Measurements from ENCODE around the gene KRT27.

The KRT27 gene

GRCh38 chr17:40810494-40810893, 28.1 kb upstream of the KRT27 start:
- Histone ChIP-seq H3K4me1 (ENCODE audit: control insufficient read depth in 2 of 2, insufficient read depth in 2 of 2, low read length in 2 of 2) (no peaks in the 10 kb centered on the region), H3K27ac (ENCODE audit: low read depth in 2 of 2, low read length in 2 of 2) (no peak overlapping the region), H3K9me3 (ENCODE audit: control insufficient read depth in 2 of 2, low read length in 2 of 2) (no peaks in the 10 kb centered on the region), H3K36me3 (ENCODE audit: control insufficient read depth in 2 of 2, insufficient read depth in 2 of 2, low read length in 2 of 2) (no peaks in the 10 kb centered on the region), H3K4me3 (ENCODE audit: low read length in 2 of 2) (no peak overlapping the region), H3K9ac (ENCODE audit: low read depth in 1 of 2, low read length in 2 of 2) (no peak overlapping the region), H3K27me3 (ENCODE audit: control insufficient read depth in 2 of 2, insufficient read depth in 2 of 2, low read length in 2 of 2) (peaks cover 28 to 31% of the 10 kb centered on the region in 2 donors)

GRCh38 chr17:40809721-40810421, 27.5 kb upstream of the KRT27 start:
- no peak overlapping the region for H3K4me3 ChIP-seq (ENCODE audit: low read length in 2 of 2)
- H3K9me3 ChIP-seq (ENCODE audit: control insufficient read depth in 2 of 2, low read length in 2 of 2) = no peaks in the 10 kb centered on the region
- H3K27ac ChIP-seq (ENCODE audit: low read depth in 2 of 2, low read length in 2 of 2) = no peak overlapping the region
- peaks cover 28 to 36% of the 10 kb centered on the region in 2 donors for H3K27me3 ChIP-seq (ENCODE audit: control insufficient read depth in 2 of 2, insufficient read depth in 2 of 2, low read length in 2 of 2)
- no peaks in the 10 kb centered on the region for H3K36me3 ChIP-seq (ENCODE audit: control insufficient read depth in 2 of 2, insufficient read depth in 2 of 2, low read length in 2 of 2)
- no peak overlapping the region for H3K9ac ChIP-seq (ENCODE audit: low read depth in 1 of 2, low read length in 2 of 2)
- H3K4me1 ChIP-seq (ENCODE audit: control insufficient read depth in 2 of 2, insufficient read depth in 2 of 2, low read length in 2 of 2) = no peaks in the 10 kb centered on the region

- no peaks in the 10 kb centered on the region for H3K9me3 ChIP-seq (ENCODE audit: control insufficient read depth in 2 of 2, low read length in 2 of 2)
- H3K9ac ChIP-seq (ENCODE audit: low read depth in 1 of 2, low read length in 2 of 2) = no peak overlapping the region
- H3K36me3 ChIP-seq (ENCODE audit: control insufficient read depth in 2 of 2, insufficient read depth in 2 of 2, low read length in 2 of 2) = no peaks in the 10 kb centered on the region
- H3K27me3 ChIP-seq (ENCODE audit: control insufficient read depth in 2 of 2, insufficient read depth in 2 of 2, low read length in 2 of 2) = peaks cover 17 to 30% of the 10 kb centered on the region in 2 donors
- H3K4me1 ChIP-seq (ENCODE audit: control insufficient read depth in 2 of 2, insufficient read depth in 2 of 2, low read length in 2 of 2) = no peaks in the 10 kb centered on the region
- H3K4me3 ChIP-seq (ENCODE audit: low read length in 2 of 2) = no peak overlapping the region
- H3K27ac ChIP-seq (ENCODE audit: low read depth in 2 of 2, low read length in 2 of 2) = no peak overlapping the region
Measured at GRCh38 chr17:40806131-40806530, 23.8 kb upstream of the KRT27 start.

GRCh38 chr17:40803617-40804082, 21.3 kb upstream of the KRT27 start:
- no peaks in the 10 kb centered on the region for H3K4me1 ChIP-seq (ENCODE audit: control insufficient read depth in 2 of 2, insufficient read depth in 2 of 2, low read length in 2 of 2)
- H3K27ac ChIP-seq (ENCODE audit: low read depth in 2 of 2, low read length in 2 of 2) = no peak overlapping the region
- H3K4me3 ChIP-seq (ENCODE audit: low read length in 2 of 2) = no peak overlapping the region
- H3K9ac ChIP-seq (ENCODE audit: low read depth in 1 of 2, low read length in 2 of 2) = no peak overlapping the region
- H3K9me3 ChIP-seq (ENCODE audit: control insufficient read depth in 2 of 2, low read length in 2 of 2) = no peaks in the 10 kb centered on the region
- H3K36me3 ChIP-seq (ENCODE audit: control insufficient read depth in 2 of 2, insufficient read depth in 2 of 2, low read length in 2 of 2) = no peaks in the 10 kb centered on the region
- peaks cover 18 to 21% of the 10 kb centered on the region in 2 donors for H3K27me3 ChIP-seq (ENCODE audit: control insufficient read depth in 2 of 2, insufficient read depth in 2 of 2, low read length in 2 of 2)

GRCh38 chr17:40801157-40801556, 18.8 kb upstream of the KRT27 start:
- Histone ChIP-seq H3K36me3 (ENCODE audit: control insufficient read depth in 2 of 2, insufficient read depth in 2 of 2, low read length in 2 of 2) (no peaks in the 10 kb centered on the region), H3K4me1 (ENCODE audit: control insufficient read depth in 2 of 2, insufficient read depth in 2 of 2, low read length in 2 of 2) (no peaks in the 10 kb centered on the region), H3K27ac (ENCODE audit: low read depth in 2 of 2, low read length in 2 of 2) (no peak overlapping the region), H3K27me3 (ENCODE audit: control insufficient read depth in 2 of 2, insufficient read depth in 2 of 2, low read length in 2 of 2) (peaks cover 13 to 24% of the 10 kb centered on the region in 2 donors), H3K4me3 (ENCODE audit: low read length in 2 of 2) (no peak overlapping the region), H3K9ac (ENCODE audit: low read depth in 1 of 2, low read length in 2 of 2) (no peak overlapping the region), H3K9me3 (ENCODE audit: control insufficient read depth in 2 of 2, low read length in 2 of 2) (no peaks in the 10 kb centered on the region)

- H3K9me3 ChIP-seq (ENCODE audit: control insufficient read depth in 2 of 2, low read length in 2 of 2) = no peaks in the 10 kb centered on the region
- no peaks in the 10 kb centered on the region for H3K36me3 ChIP-seq (ENCODE audit: control insufficient read depth in 2 of 2, insufficient read depth in 2 of 2, low read length in 2 of 2)
- peaks cover 10 to 24% of the 10 kb centered on the region in 2 donors for H3K27me3 ChIP-seq (ENCODE audit: control insufficient read depth in 2 of 2, insufficient read depth in 2 of 2, low read length in 2 of 2)
- H3K9ac ChIP-seq (ENCODE audit: low read depth in 1 of 2, low read length in 2 of 2) = no peak overlapping the region
- no peak overlapping the region for H3K27ac ChIP-seq (ENCODE audit: low read depth in 2 of 2, low read length in 2 of 2)
- H3K4me1 ChIP-seq (ENCODE audit: control insufficient read depth in 2 of 2, insufficient read depth in 2 of 2, low read length in 2 of 2) = no peaks in the 10 kb centered on the region
- no peak overlapping the region for H3K4me3 ChIP-seq (ENCODE audit: low read length in 2 of 2)
Measured at GRCh38 chr17:40800381-40800780, 18.0 kb upstream of the KRT27 start.

GRCh38 chr17:40799859-40800258, 17.5 kb upstream of the KRT27 start, which contains the start of gene KRT28:
Gene KRT28 (minus strand): TSS chr17:40799959. CDS start chr17:40799893, 66 bp downstream.
- Histone ChIP-seq H3K9me3 (ENCODE audit: control insufficient read depth in 2 of 2, low read length in 2 of 2) (no peaks in the 10 kb centered on the region), H3K4me3 (ENCODE audit: low read length in 2 of 2) (no peak within 1 kb of the TSS), H3K27ac (ENCODE audit: low read depth in 2 of 2, low read length in 2 of 2) (no peak within 1 kb of the TSS), H3K9ac (ENCODE audit: low read depth in 1 of 2, low read length in 2 of 2) (no peak within 1 kb of the TSS), H3K36me3 (ENCODE audit: control insufficient read depth in 2 of 2, insufficient read depth in 2 of 2, low read length in 2 of 2) (no peaks in the 10 kb centered on the region), H3K4me1 (ENCODE audit: control insufficient read depth in 2 of 2, insufficient read depth in 2 of 2, low read length in 2 of 2) (no peaks in the 10 kb centered on the region), H3K27me3 (ENCODE audit: control insufficient read depth in 2 of 2, insufficient read depth in 2 of 2, low read length in 2 of 2) (peaks cover 5 to 24% of the 10 kb centered on the region in 2 donors)

GRCh38 chr17:40796846-40797245, 14.5 kb upstream of the KRT27 start:
- H3K4me3 ChIP-seq (ENCODE audit: low read length in 2 of 2) = no peak overlapping the region
- H3K27ac ChIP-seq (ENCODE audit: low read depth in 2 of 2, low read length in 2 of 2) = no peak overlapping the region
- H3K9ac ChIP-seq (ENCODE audit: low read depth in 1 of 2, low read length in 2 of 2) = no peak overlapping the region
- H3K36me3 ChIP-seq (ENCODE audit: control insufficient read depth in 2 of 2, insufficient read depth in 2 of 2, low read length in 2 of 2) = no peaks in the 10 kb centered on the region
- H3K9me3 ChIP-seq (ENCODE audit: control insufficient read depth in 2 of 2, low read length in 2 of 2) = no peaks in the 10 kb centered on the region
- H3K27me3 ChIP-seq (ENCODE audit: control insufficient read depth in 2 of 2, insufficient read depth in 2 of 2, low read length in 2 of 2) = peaks cover 7 to 24% of the 10 kb centered on the region in 2 donors
- H3K4me1 ChIP-seq (ENCODE audit: control insufficient read depth in 2 of 2, insufficient read depth in 2 of 2, low read length in 2 of 2) = no peaks in the 10 kb centered on the region

GRCh38 chr17:40795019-40795667, 12.8 kb upstream of the KRT27 start:
- Histone ChIP-seq H3K27ac (ENCODE audit: low read depth in 2 of 2, low read length in 2 of 2) (no peak overlapping the region), H3K27me3 (ENCODE audit: control insufficient read depth in 2 of 2, insufficient read depth in 2 of 2, low read length in 2 of 2) (peaks cover 7 to 19% of the 10 kb centered on the region in 2 donors), H3K36me3 (ENCODE audit: control insufficient read depth in 2 of 2, insufficient read depth in 2 of 2, low read length in 2 of 2) (no peaks in the 10 kb centered on the region), H3K9me3 (ENCODE audit: control insufficient read depth in 2 of 2, low read length in 2 of 2) (no peaks in the 10 kb centered on the region), H3K4me3 (ENCODE audit: low read length in 2 of 2) (no peak overlapping the region), H3K4me1 (ENCODE audit: control insufficient read depth in 2 of 2, insufficient read depth in 2 of 2, low read length in 2 of 2) (no peaks in the 10 kb centered on the region), H3K9ac (ENCODE audit: low read depth in 1 of 2, low read length in 2 of 2) (no peak overlapping the region)

GRCh38 chr17:40794466-40794865, 12.1 kb upstream of the KRT27 start:
- Histone ChIP-seq H3K36me3 (ENCODE audit: control insufficient read depth in 2 of 2, insufficient read depth in 2 of 2, low read length in 2 of 2) (no peaks in the 10 kb centered on the region), H3K27me3 (ENCODE audit: control insufficient read depth in 2 of 2, insufficient read depth in 2 of 2, low read length in 2 of 2) (peaks cover 6 to 15% of the 10 kb centered on the region in 2 donors), H3K4me3 (ENCODE audit: low read length in 2 of 2) (no peak overlapping the region), H3K9ac (ENCODE audit: low read depth in 1 of 2, low read length in 2 of 2) (no peak overlapping the region), H3K9me3 (ENCODE audit: control insufficient read depth in 2 of 2, low read length in 2 of 2) (no peaks in the 10 kb centered on the region), H3K4me1 (ENCODE audit: control insufficient read depth in 2 of 2, insufficient read depth in 2 of 2, low read length in 2 of 2) (no peaks in the 10 kb centered on the region), H3K27ac (ENCODE audit: low read depth in 2 of 2, low read length in 2 of 2) (no peak overlapping the region)

Measured in mucosa of rectum (tissue), 2 donors.